Adrenal gland (tissue), 5 donors: ENCODE measurements around the gene SYNGR4.

Experiments
- CTCF ChIP-seq, 6 experiments: fragments of 450-650 bp in 4 of 6; fragments of 200-600 bp in 2 of 6; sonication (generic) in 1 of 6; IDR thresholded peaks; 1 replicate in 5 of 6; 2 replicates in 1 of 6; pipeline versions ENCODE4 v1.5.1 to v1.8.0; 2016 to 2021; ENCODE audit warnings: antibody characterized with exemption in 6 of 6, mild to moderate bottlenecking in 2 of 6, moderate library complexity in 1 of 6
- POLR2A ChIP-seq, 2 donors: fragments of 450-650 bp; IDR thresholded peaks; one replicate each; pipeline ENCODE4 v1.6.1; 2017; ENCODE audit warnings: antibody characterized with exemption in 2 of 2, mild to moderate bottlenecking in 2 of 2, moderate library complexity in 1 of 2
- donor health status: DM: no; HTN: no; CAD: no.

GRCh38 chr19:48342414-48342738 is 21.8 kb upstream of the SYNGR4 start:
- TF ChIP-seq POLR2A (IDR thresholded peaks at IDR 0.05) (no peak), CTCF (IDR thresholded peaks at IDR 0.05) (no peak)
